Fibroblast of pulmonary artery (primary cell): ENCODE data around the gene WDR18.

Experiments used
- DNase-seq: peaks from one replicate; pipeline ENCODE4 v3.0.0-alpha.2; 2010; ENCODE audit warnings: low read depth
- H3K4me3 ChIP-seq: replicated peaks from 2 replicates; pipeline ENCODE4 v1.5.1; 2011; ENCODE audit warnings: low read depth, mild to moderate bottlenecking, control low read depth, low read length, moderate library complexity
- TF ChIP-seq, protein P1 (sequence below): IDR thresholded peaks from 2 replicates; pipeline ENCODE4 v1.5.1; 2011; ENCODE audit warnings: mild to moderate bottlenecking, control low read depth, low read length, inconsistent platforms; ENCODE audit errors: missing control alignments

WDR18 gene

DNA sequence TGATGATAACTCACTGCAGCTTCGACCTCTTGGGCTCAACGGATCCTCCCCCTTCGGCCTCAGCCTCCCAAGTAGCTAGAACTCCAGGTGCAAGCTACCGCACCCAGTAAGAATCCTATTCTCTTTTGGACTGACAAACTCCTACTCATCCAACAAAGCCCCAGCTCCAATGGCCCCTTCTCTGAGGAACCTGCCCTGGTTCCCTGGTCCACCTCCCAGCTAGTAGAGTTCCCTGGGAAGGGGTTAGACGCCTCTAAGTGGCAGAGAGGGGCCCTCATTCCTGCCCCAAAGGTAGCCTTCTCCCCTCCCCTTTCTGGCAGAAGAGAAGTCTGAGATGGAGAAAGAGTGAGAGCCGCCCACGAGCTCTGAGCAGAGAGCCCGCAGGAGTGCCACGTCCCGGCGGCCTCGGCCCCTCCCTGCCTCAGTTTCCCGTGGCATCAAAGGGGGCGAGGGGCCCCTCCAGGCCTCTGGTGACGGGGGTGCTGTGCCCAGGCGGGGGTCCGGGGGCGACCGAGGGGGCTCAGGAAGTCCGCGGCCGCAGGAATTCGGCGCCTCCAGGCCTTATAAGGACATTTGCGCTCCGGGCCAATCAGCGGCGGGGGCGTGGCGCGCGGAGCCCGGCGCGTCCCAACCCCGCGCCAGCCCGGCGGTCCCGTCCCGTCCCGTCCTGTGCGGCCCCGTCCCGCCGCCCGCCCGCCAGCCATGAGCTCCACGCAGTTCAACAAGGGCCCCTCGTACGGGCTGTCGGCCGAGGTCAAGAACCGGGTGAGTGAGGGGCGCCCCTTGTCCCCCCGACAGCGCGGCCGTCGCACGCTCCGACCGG, 42.0 kb downstream of the WDR18 start, which contains the start of gene CNN2:
TSS of gene CNN2 (plus strand) at position 649 of the 823 bp plus-strand sequence. CDS start at position 703, 54 bp downstream.
- peak within 1 kb of the TSS; percentile 99 for H3K4me3 ChIP-seq
- peak; percentile 81 for DNase-seq
- TF ChIP-seq, protein P1, sequence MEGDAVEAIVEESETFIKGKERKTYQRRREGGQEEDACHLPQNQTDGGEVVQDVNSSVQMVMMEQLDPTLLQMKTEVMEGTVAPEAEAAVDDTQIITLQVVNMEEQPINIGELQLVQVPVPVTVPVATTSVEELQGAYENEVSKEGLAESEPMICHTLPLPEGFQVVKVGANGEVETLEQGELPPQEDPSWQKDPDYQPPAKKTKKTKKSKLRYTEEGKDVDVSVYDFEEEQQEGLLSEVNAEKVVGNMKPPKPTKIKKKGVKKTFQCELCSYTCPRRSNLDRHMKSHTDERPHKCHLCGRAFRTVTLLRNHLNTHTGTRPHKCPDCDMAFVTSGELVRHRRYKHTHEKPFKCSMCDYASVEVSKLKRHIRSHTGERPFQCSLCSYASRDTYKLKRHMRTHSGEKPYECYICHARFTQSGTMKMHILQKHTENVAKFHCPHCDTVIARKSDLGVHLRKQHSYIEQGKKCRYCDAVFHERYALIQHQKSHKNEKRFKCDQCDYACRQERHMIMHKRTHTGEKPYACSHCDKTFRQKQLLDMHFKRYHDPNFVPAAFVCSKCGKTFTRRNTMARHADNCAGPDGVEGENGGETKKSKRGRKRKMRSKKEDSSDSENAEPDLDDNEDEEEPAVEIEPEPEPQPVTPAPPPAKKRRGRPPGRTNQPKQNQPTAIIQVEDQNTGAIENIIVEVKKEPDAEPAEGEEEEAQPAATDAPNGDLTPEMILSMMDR, result no peak

DNA sequence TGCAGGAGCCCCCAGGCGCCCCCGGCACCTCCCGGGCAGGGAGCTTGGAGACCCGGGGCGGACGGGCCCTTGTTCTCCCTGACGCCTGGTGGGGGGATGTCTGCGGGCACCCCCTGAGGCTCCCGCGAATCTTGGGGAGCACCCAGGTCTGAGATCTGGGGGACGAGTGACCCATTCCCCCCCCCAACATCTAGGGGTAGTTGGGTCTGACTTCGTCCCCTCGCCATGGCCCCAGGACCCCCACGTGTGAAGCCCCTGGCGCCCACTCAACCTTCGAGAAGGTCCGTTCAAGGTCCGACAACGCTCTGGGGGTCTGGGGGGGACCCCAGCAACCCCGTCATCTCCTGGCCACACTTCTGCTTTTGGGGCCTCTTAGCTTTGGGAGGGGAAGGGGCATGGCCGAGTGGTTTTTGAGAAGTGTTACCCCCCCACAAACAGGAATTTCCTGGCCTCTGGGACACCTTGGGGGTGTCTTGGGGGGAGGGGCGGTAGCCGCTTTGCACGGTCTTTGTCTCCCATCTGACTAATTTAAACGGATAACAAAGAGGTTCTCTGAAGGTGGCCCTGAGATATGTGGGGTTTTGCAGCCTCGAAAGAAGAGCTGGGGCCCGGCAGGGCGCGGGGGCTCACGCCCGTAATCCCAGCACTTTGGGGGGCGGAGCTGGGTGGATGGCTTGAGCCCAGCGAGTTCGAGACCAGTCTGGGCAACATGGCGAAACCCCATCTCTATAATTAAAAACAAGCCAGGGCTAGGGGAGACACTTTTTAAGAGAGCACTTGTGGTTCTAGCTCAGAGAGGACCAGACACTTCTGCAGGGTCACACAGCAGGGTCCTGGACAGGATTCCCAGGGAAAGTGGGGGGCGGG, 42.9 kb downstream of the WDR18 start:
- peak; percentile 45 for DNase-seq
- H3K4me3 ChIP-seq, result peak overlapping the region; percentile 99
- TF ChIP-seq, protein P1, result no peak

- peak overlapping the region; percentile 99 for H3K4me3 ChIP-seq
- TF ChIP-seq, protein P1, result no peak
- no peak for DNase-seq
Observed at GRCh38 chr19:1027650-1028061, 43.5 kb downstream of the WDR18 start.

- peak; percentile 94 for DNase-seq
- H3K4me3 ChIP-seq, result peak overlapping the region; percentile 99
- TF ChIP-seq, protein P1, result no peak
Observed at GRCh38 chr19:1028062-1028926, 44.1 kb downstream of the WDR18 start.

GRCh38 chr19:1032264-1032867, 48.2 kb downstream of the WDR18 start:
- TF ChIP-seq, protein P1, result no peak
- DNase-seq, result no peak
- no peak overlapping the region for H3K4me3 ChIP-seq
